NCI-H1105 (cell line): ENCODE data around the gene PLXNA4.

Experiments used
- DNase-seq: peaks from one replicate; lab custom pipeline; 2025; lab: John Stamatoyannopoulos, UW

Gene PLXNA4

GRCh38 chr7:132471515-132471914 is 104.8 kb downstream of the PLXNA4 start:
- DNase-seq = no peak

DNA sequence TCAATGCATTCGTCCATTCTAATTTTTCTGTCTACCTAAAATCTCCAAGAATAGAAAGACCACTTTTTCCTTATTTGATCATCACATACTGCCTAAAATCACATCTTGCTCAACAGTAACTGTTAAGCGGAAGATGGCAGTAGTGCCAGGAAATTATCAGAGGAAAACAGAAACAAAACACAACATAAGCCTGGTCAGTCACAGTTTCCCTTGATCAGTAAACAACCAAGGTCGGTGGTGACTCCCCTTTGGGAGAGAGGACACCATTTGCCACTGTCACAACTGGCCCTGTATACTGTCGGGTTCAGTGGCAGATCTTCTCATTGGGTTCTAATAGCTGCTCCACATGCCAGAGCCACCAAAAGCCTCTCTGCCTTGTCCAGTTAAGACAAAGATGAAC is 106.6 kb downstream of the PLXNA4 start:
- DNase-seq = no peak

DNA sequence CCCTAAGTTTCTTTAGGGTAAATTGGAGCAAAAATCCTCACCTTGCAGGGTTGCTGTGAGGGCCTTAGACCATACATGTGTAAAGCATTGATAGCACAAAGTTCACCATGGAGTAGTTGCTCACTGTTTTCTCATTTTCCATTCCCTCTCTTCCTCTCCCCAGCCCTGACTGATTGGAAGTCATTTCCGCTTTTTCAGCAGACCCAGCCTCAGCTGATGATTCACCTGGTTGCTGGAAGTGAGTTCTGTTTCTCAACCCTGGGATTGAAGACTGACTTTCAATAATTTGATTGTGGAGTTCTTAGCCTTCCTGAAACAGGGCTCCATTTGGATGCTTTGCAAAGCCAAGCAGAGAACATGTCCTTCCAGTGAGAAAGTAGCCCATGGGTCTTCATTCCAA is 107.0 kb downstream of the PLXNA4 start:
- no peak for DNase-seq

DNA sequence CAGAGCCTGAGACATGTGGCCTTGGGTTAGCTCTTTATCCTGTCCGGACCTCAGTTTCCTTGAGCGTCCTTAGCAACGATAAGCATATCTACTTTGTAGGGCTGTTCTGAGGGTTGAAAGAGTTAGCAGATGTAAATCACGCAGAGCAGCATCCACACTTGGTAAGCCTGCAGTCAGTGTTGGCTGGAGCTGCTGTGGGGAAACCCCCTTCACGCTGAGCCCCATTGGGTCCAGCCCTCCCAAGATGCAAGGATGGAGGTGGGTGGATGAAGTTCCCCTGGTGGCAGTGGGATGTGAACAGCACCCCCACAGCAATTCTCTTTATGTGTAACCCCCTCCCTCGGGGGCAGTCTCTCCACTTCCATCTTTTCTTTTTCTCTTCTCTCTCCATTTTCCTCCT is 109.9 kb downstream of the PLXNA4 start:
- DNase-seq = no peak

GRCh38 chr7:132465516-132465915 is 110.8 kb downstream of the PLXNA4 start:
- DNase-seq = no peak

GRCh38 chr7:132464740-132465139 is 111.5 kb downstream of the PLXNA4 start:
- DNase-seq = no peak

DNA sequence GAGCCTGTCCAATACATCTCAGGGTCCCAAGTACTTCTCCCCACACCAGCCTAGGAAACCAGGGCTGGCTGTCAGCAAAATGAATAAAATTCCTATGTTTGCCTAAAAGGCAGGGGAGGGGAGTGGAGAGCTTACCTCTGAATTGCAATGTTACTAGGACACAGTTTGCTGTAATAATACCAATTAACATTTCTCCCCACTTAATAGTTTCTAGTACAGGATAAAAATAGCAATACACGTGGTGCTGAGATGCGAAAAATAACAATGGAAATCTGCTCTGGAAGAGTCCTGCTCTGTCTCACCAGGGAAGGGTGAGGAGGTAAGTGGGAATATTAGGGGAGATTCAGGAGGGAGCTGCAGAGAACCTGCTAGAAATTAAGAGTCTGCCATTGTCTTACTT is 112.3 kb downstream of the PLXNA4 start:
- DNase-seq = no peak

DNA sequence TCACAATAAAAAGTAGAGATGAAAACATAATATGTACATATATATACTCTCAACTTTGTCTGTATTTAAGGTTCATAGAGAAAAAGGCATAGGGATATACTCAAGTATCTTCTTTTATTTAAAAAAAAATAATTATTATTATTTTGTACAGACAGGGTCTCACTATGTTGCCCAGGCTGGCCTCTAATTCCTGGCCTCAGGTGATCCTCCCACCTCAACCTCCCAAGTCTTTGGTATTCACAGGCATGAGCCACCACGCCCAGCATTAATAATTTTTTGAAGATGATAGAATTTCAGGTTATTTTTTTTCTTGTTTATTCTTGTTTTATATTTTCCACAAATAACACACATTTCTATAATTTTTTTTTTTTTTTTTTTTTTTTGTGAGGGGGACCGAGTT is 113.8 kb downstream of the PLXNA4 start:
- no peak for DNase-seq

- no peak for DNase-seq
Observed at GRCh38 chr7:132461032-132461592, 115.2 kb downstream of the PLXNA4 start.

- DNase-seq = no peak
Observed at GRCh38 chr7:132458729-132459128, 117.5 kb downstream of the PLXNA4 start.

DNA sequence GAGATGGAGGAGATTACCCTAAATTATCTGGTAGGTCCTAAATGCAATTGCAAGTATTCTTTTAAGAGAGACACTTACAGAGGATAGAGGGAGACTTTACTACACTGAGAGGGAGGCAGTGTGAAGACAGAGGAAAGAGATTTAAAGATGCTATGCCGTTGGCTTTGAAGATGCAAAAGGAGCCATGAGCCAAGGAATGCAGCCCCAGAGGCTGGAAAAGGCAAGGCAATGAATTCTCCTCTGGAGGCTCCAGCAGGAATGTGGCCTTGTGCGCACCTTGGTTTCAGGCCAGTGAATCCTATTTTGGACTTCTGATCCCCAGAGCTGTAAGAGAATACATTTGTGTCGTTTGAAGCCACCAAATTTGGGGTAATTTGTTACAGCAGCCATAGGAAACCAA is 118.6 kb downstream of the PLXNA4 start:
- DNase-seq = no peak

- no peak for DNase-seq
Observed at GRCh38 chr7:132456418-132456817, 119.9 kb downstream of the PLXNA4 start.

- DNase-seq = no peak
Observed at GRCh38 chr7:132455378-132455777, 120.9 kb downstream of the PLXNA4 start.

GRCh38 chr7:132453826-132454225 is 122.4 kb downstream of the PLXNA4 start:
- DNase-seq = no peak

DNA sequence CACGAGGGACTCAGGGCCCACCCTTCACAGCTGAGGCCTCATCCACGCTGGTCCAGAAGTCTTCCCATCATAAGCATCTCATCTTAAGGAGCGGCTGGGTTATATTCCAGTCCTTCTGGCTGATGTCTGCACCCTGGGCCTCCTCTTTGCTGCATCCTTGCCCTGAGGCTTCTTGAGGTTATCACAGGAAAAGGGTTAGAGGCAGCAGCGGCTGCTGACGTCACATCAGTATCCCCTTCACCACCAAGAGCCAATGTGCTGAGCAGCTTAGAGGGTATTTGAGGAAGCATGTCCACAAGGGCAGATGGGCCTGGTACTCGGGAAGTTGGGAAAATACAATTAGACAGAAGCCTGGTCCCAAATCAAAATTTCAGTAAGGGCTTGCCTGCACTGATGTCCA is 125.1 kb downstream of the PLXNA4 start:
- DNase-seq = no peak

DNA sequence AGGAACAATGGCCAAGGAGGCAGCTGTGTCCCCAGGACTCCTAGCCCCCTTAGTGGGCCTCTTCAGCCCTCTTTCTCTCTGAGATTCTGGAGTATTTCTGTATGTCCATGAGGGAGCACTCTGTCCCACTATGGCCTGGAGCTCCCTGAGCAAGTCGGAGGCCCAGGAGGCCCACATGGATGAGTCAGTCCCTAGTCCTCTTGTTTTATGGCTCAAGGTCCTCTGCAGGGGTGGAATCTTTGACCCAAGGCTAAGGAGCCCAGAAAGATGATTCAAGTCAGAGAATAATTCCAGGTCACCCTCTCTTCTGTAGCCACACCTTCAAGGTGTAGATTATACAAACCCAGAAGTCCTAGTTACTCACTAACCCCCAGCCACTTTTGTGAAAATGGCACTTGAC is 125.6 kb downstream of the PLXNA4 start:
- DNase-seq = no peak

- DNase-seq = no peak
Observed at GRCh38 chr7:132450188-132450587, 126.1 kb downstream of the PLXNA4 start.

GRCh38 chr7:132446666-132447278 is 129.5 kb downstream of the PLXNA4 start:
- DNase-seq = no peak

- DNase-seq = no peak
Observed at GRCh38 chr7:132446260-132446659, 130.0 kb downstream of the PLXNA4 start.

DNA sequence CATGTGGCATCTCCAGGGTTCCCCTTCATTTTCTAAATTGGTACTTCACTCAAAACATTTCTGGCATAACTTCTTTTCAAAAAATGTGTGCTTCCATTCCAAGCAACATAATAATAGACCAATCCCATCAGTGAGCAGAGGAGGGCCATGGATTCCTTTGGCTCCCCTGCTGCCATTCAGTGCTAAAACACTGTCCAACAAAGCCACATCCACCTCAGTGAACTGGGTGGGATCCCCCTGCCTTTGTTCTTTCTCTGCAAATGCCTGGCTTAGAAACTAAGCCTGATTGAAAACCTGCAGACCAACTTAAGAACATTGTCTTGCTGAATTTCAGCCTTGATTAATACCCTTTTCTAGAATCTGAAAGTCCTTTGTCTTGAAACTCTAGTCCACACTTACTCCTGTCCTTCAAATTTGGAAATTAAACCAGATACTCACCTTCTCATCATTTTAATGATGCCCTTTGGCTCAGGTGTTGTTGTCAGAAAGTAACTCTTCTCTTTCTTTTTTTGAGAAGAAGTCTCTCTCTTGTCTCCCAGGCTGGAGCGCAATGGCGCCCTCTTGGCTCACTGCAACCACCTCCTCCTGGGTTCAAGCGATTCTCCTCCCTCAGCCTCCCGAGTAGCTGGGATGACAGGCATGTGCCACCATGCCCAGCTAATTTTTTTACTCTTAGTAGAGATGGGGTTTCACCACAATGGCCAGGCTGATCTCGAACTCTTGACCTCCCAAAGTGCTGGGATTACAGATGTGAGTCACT is 132.3 kb downstream of the PLXNA4 start:
- no peak for DNase-seq

DNA sequence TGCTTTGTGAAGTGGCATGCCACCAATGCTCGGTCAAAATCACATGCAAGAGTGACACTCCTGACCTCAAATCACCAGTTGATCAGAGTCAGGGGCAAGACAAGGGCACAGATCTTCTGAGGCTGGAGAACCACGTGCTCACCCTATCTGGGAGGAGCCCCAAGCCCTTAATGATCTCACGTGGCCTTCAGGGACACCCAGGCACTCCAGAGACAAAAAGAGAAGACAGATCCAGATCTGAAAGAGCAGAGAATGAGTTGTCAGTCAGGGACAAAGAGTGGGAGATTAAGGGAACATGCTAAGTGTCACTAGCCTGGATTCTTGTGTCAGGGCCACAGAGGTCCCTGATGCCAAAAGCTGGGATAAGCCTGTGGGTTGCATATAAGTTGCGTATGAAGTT is 134.3 kb downstream of the PLXNA4 start:
- DNase-seq = no peak

- no peak for DNase-seq
Observed at GRCh38 chr7:132440151-132440550, 136.1 kb downstream of the PLXNA4 start.

DNA sequence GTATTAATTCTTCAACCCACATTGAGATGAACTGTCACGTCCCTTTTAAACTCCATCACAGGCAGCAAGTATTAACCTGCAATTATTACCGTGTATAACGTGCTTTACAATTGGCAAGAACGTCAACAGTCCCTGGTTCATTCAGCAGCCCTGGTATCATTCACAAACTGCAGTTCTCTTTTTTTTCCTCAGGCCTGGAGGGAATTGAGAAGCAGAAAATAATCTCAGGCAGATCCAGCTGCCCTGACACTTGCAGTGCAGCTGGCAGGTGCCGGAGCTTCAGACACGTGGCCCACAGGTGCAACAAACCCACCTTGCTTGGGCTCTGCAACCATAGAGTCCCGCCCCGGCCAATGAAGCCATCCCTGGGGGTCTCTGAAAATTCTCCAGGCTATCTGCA is 137.3 kb downstream of the PLXNA4 start:
- DNase-seq = no peak

DNA sequence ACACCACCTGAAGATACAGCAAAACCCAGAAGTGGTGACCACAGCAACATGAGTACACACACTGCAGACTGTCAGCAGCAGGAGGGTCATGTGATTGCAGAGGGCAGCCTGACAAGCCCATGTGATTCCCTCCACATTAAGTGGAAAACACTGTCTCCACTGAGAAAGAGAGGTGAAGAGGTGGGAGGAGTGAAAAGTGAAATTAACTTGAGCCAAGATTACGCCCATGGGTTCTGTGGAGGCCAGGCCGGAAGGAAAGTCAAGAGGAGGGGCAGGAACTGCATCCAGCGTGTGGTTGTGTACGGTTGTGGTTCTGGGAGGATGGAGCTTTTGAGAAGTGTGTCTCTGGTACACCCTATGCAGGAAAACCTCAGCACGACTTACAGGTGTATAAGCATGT is 138.5 kb downstream of the PLXNA4 start:
- DNase-seq = no peak
